Uterus (tissue), 2 donors: ENCODE results near the gene LMBRD1.

Experiments
- POLR2A ChIP-seq, 2 donors: fragments of 450-650 bp; IDR thresholded peaks; one replicate each; pipeline ENCODE4 v1.6.1; 2016; ENCODE audit warnings: antibody characterized with exemption in 2 of 2, mild to moderate bottlenecking in 1 of 2, moderate library complexity in 1 of 2
- TF ChIP-seq, protein P1 (sequence below), 4 experiments: fragments of 200-600 bp in 2 of 4; fragments of 450-650 bp in 2 of 4; sonication (generic) in 2 of 4; IDR thresholded peaks; one replicate each; pipeline ENCODE4 v1.5.1; 2016 to 2019; ENCODE audit warnings: antibody characterized with exemption in 4 of 4, mild to moderate bottlenecking in 2 of 4, moderate library complexity in 1 of 4

GRCh38 chr6:69705954-69706353, 90.9 kb downstream of the LMBRD1 start:
- TF ChIP-seq, protein P1, sequence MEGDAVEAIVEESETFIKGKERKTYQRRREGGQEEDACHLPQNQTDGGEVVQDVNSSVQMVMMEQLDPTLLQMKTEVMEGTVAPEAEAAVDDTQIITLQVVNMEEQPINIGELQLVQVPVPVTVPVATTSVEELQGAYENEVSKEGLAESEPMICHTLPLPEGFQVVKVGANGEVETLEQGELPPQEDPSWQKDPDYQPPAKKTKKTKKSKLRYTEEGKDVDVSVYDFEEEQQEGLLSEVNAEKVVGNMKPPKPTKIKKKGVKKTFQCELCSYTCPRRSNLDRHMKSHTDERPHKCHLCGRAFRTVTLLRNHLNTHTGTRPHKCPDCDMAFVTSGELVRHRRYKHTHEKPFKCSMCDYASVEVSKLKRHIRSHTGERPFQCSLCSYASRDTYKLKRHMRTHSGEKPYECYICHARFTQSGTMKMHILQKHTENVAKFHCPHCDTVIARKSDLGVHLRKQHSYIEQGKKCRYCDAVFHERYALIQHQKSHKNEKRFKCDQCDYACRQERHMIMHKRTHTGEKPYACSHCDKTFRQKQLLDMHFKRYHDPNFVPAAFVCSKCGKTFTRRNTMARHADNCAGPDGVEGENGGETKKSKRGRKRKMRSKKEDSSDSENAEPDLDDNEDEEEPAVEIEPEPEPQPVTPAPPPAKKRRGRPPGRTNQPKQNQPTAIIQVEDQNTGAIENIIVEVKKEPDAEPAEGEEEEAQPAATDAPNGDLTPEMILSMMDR (IDR thresholded peaks at IDR 0.05): no peak
- TF ChIP-seq POLR2A (IDR thresholded peaks at IDR 0.05): no peak
